CD8-positive, alpha-beta memory T cell (primary cell): ENCODE data around the gene MTA3. TPM values are rescaled to one million over a fixed set of nuclear protein-coding genes. Genes with fewer than 3 reads are reported as not detected.

Source experiments
- CTCF ChIA-PET: fragments of 350-600 bp; sonication (Branson Sonifier 250); formaldehyde crosslinking; loops from one replicate; lab custom pipeline; 2021; ENCODE audit warnings: antibody characterized with exemption; lab: Charles Lee
- POLR2A ChIA-PET: fragments of 350-600 bp; sonication (Branson Sonifier 250); formaldehyde crosslinking; loops from one replicate; lab custom pipeline; 2021; ENCODE audit warnings: antibody characterized with exemption; lab: Charles Lee
- DNase-seq, 5 donors: peaks; one replicate each; pipeline versions ENCODE4 v3.0.0 to v3.0.0-alpha.2; 2020 to 2022; ENCODE audit warnings: mixed read lengths in 1 of 5
- H3K27ac ChIP-seq: one replicate; pipeline ENCODE4 v1.7.0; 2013; ENCODE audit warnings: low read depth, mild to moderate bottlenecking, low read length, moderate library complexity
- H3K27me3 ChIP-seq: 2 replicates; pipeline ENCODE4 v1.7.0; 2013; ENCODE audit warnings: low read length, mild to moderate bottlenecking; ENCODE audit not compliant: insufficient read depth, poor library complexity, severe bottlenecking
- H3K36me3 ChIP-seq: 2 replicates; pipeline ENCODE4 v1.7.0; 2013; ENCODE audit warnings: mild to moderate bottlenecking, low read length, moderate library complexity; ENCODE audit not compliant: insufficient read depth
- H3K4me1 ChIP-seq: 2 replicates; pipeline ENCODE4 v1.7.0; 2013; ENCODE audit warnings: mild to moderate bottlenecking, low read length, moderate library complexity; ENCODE audit not compliant: insufficient read depth
- H3K4me3 ChIP-seq: 2 replicates; pipeline ENCODE4 v1.7.0; 2013; ENCODE audit warnings: mild to moderate bottlenecking, low read length
- H3K9me3 ChIP-seq: 2 replicates; pipeline ENCODE4 v1.7.0; 2013; ENCODE audit warnings: mild to moderate bottlenecking, low read length
- H3K27ac Mint-ChIP-seq, 8 donors: one replicate each; pipeline ENCODE4 v1.8.0; 2020 to 2021; ENCODE audit warnings: mixed read lengths in 8 of 8, mild to moderate bottlenecking in 6 of 8, inconsistent platforms in 3 of 8, moderate library complexity in 3 of 8
- H3K27me3 Mint-ChIP-seq, 2 donors: one replicate each; pipeline ENCODE4 v1.8.0; 2020 to 2021; ENCODE audit warnings: mixed read lengths in 2 of 2, mild to moderate bottlenecking in 1 of 2, moderate library complexity in 1 of 2
- H3K36me3 Mint-ChIP-seq, 3 donors: one replicate each; pipeline ENCODE4 v1.8.0; 2020 to 2021; ENCODE audit warnings: mixed read lengths in 3 of 3, inconsistent platforms in 1 of 3, mild to moderate bottlenecking in 1 of 3
- H3K4me1 Mint-ChIP-seq, 3 donors: one replicate each; pipeline ENCODE4 v1.8.0; 2020 to 2021; ENCODE audit warnings: mixed read lengths in 3 of 3, inconsistent platforms in 1 of 3, mild to moderate bottlenecking in 1 of 3
- H3K4me3 Mint-ChIP-seq, 7 donors: one replicate each; pipeline ENCODE4 v1.8.0; 2020 to 2021; ENCODE audit warnings: mixed read lengths in 7 of 7, mild to moderate bottlenecking in 6 of 7, moderate library complexity in 4 of 7, inconsistent platforms in 2 of 7
- H3K9me3 Mint-ChIP-seq, 5 donors: one replicate each; pipeline ENCODE4 v1.8.0; 2020 to 2022; ENCODE audit warnings: mixed read lengths in 5 of 5, mild to moderate bottlenecking in 3 of 5, moderate library complexity in 2 of 5, inconsistent platforms in 1 of 5
- polyA plus RNA-seq: library from polyadenylated mRNA; unstranded; fragments of 300-500 nt; fragmentation: Illumina TruSeq; gene quantifications from one replicate; pipeline ENCODE4 v1.2.3, GENCODE V29; 2021
- total RNA-seq, 2 experiments: library from RNA; stranded (reverse); gene quantifications; one replicate each; pipeline ENCODE4 v1.2.3, GENCODE V29; 2021

Gene MTA3
- total and polyA plus RNA-seq, 3 experiments from 2014 or later: 7.9 to 24.1 (median 20.0) TPM

DNA sequence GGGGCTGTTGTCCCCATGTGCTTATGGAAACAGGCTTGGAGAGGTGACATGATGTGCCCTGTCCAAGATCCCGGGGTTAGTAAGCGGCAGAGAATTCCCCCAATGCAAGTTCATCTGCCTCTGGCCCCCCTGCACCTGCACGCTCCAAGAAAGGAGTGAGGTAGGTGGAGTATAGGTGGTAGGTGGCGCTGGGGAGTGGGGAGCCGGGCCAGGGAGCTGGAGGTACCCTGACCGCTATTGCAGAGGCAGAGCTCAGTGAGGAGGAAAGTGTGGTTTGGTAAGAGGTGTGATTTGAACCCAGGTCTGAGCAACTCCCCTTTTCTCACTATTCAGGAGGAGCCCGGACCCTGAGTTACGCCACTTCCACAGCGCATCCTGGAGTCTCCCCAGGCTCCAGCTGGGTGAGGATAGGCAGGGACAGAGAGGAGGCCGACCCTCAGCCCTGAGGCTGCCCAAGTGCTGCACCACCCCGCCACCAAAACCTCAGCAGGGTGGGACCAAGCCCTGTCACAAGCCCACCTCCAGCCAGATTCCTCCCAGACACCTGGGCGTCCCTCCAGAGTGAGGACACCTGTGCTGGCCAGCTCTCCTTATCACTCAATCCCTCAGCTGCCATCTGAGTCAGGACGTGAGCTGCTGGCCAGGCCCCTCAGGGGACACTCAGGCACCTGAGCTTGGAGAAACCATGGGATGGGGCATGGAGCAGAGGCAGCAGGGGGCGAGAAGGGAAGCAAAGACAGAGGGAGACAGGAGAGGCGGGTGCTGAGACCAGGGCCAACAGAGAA is 218.3 kb downstream of the MTA3 start:
- CTCF ChIA-PET: no interaction called here
- Mint-ChIP-seq H3K4me1 (peaks cover 3 to 10% (median 9%) of the 10 kb centered on the region in 3 donors), H3K36me3 (peaks cover 0 to 13% (median 0%) of the 10 kb centered on the region in 3 donors), H3K27me3 (peaks cover 34 to 40% of the 10 kb centered on the region in 2 donors), H3K4me3 (no peak overlapping the region), H3K9me3 (no peaks in the 10 kb centered on the region), H3K27ac (no peak overlapping the region)
- H3K9me3 ChIP-seq: no peaks in the 10 kb centered on the region
- POLR2A ChIA-PET: no interaction called here
- no peak for DNase-seq
- no peaks in the 10 kb centered on the region for H3K36me3 ChIP-seq
- peaks cover 13% of the 10 kb centered on the region for H3K27me3 ChIP-seq
- no peak overlapping the region for H3K27ac ChIP-seq
- H3K4me3 ChIP-seq: no peak overlapping the region
- H3K4me1 ChIP-seq: no peaks in the 10 kb centered on the region

DNA sequence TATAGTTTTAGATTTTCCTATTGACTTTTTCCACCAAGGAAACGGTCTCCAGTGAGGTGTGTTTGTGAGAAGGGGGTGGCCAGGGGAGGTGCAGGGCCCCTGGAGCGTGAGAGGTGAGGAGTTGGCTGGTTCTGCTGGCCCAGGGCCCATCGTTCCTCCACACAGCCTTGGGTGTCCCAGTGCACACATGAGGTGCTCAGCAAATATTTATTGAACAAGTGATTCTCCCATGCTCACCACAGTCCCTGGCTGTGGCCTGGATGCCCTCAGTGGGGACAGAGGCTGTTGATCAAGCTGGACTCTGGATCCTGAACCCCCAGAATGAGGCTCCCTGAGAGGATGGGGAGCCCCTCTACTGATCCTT is 219.0 kb downstream of the MTA3 start:
- Mint-ChIP-seq H3K4me1 (peaks cover 8 to 15% (median 14%) of the 10 kb centered on the region in 3 donors), H3K9me3 (no peaks in the 10 kb centered on the region), H3K4me3 (no peak overlapping the region), H3K27ac (no peak overlapping the region), H3K27me3 (peaks cover 38 to 45% of the 10 kb centered on the region in 2 donors), H3K36me3 (peaks cover 0 to 13% (median 0%) of the 10 kb centered on the region in 3 donors)
- no peak for DNase-seq
- no peaks in the 10 kb centered on the region for H3K9me3 ChIP-seq
- ChIA-PET CTCF (no interaction called here), POLR2A (no interaction called here)
- no peak overlapping the region for H3K4me3 ChIP-seq
- H3K4me1 ChIP-seq: no peaks in the 10 kb centered on the region
- peaks cover 17% of the 10 kb centered on the region for H3K27me3 ChIP-seq
- H3K27ac ChIP-seq: no peak overlapping the region
- H3K36me3 ChIP-seq: no peaks in the 10 kb centered on the region

- Mint-ChIP-seq H3K36me3 (peaks cover 0 to 13% (median 0%) of the 10 kb centered on the region in 3 donors), H3K4me1 (peaks cover 8 to 15% (median 14%) of the 10 kb centered on the region in 3 donors), H3K27me3 (peaks cover 38 to 45% of the 10 kb centered on the region in 2 donors), H3K4me3 (no peak overlapping the region), H3K27ac (peak overlapping the region in 1 of 8 donors; percentile 61), H3K9me3 (no peaks in the 10 kb centered on the region)
- POLR2A ChIA-PET: no interaction called here
- no peaks in the 10 kb centered on the region for H3K4me1 ChIP-seq
- DNase-seq: no peak
- no peaks in the 10 kb centered on the region for H3K36me3 ChIP-seq
- H3K27ac ChIP-seq: no peak overlapping the region
- H3K27me3 ChIP-seq: peaks cover 21% of the 10 kb centered on the region
- no peak overlapping the region for H3K4me3 ChIP-seq
- CTCF ChIA-PET: no interaction called here
- H3K9me3 ChIP-seq: no peaks in the 10 kb centered on the region
Observed at GRCh38 chr2:42787788-42788477, 219.5 kb downstream of the MTA3 start.

- H3K36me3 ChIP-seq: no peaks in the 10 kb centered on the region
- no peak overlapping the region for H3K27ac ChIP-seq
- Mint-ChIP-seq H3K36me3 (peaks cover 0 to 13% (median 0%) of the 10 kb centered on the region in 3 donors), H3K4me3 (no peak overlapping the region), H3K27ac (peak overlapping the region in 1 of 8 donors; percentile 61), H3K4me1 (peaks cover 10 to 17% (median 16%) of the 10 kb centered on the region in 3 donors), H3K27me3 (peaks cover 41 to 48% of the 10 kb centered on the region in 2 donors), H3K9me3 (no peaks in the 10 kb centered on the region)
- DNase-seq: no peak
- POLR2A ChIA-PET: no interaction called here
- H3K9me3 ChIP-seq: no peaks in the 10 kb centered on the region
- no peak overlapping the region for H3K4me3 ChIP-seq
- H3K4me1 ChIP-seq: no peaks in the 10 kb centered on the region
- peaks cover 21% of the 10 kb centered on the region for H3K27me3 ChIP-seq
- CTCF ChIA-PET: no interaction called here
Observed at GRCh38 chr2:42788478-42788793, 220.0 kb downstream of the MTA3 start.

- POLR2A ChIA-PET: no interaction called here
- H3K4me1 Mint-ChIP-seq: peaks cover 14 to 20% (median 19%) of the 10 kb centered on the region in 3 donors
- H3K36me3 ChIP-seq: no peaks in the 10 kb centered on the region
- peaks cover 0 to 13% (median 0%) of the 10 kb centered on the region in 3 donors for H3K36me3 Mint-ChIP-seq
- no peak overlapping the region for H3K4me3 Mint-ChIP-seq
- no peak overlapping the region for H3K4me3 ChIP-seq
- CTCF ChIA-PET: no interaction called here
- no peaks in the 10 kb centered on the region for H3K9me3 ChIP-seq
- no peaks in the 10 kb centered on the region for H3K9me3 Mint-ChIP-seq
- H3K4me1 ChIP-seq: no peaks in the 10 kb centered on the region
- H3K27ac ChIP-seq: no peak overlapping the region
- H3K27me3 ChIP-seq: peaks cover 21% of the 10 kb centered on the region
- peaks cover 43 to 52% of the 10 kb centered on the region in 2 donors for H3K27me3 Mint-ChIP-seq
- no peak for DNase-seq
- no peak overlapping the region for H3K27ac Mint-ChIP-seq
Observed at GRCh38 chr2:42788882-42789281, 220.4 kb downstream of the MTA3 start.

DNA sequence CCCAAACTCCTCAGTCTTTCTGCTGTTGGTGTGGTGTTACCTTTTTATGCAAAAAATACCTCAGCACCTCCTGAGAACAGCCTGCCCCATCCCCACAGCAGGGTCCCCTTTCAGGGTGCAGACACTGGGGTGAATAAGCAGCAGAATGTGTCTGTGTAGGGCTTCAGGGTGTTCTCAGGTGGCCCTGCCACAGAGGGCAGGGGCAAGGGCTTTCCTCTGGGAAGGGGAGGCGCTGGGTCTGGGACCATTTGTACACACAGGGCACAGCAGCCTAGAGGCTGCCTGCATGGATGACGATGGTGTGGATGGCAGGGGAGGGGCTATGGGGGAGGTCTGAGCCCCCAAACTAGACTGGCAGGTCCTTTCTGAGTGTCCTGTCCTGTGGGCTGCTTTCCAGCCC is 221.3 kb downstream of the MTA3 start:
- Histone ChIP-seq H3K9me3 (no peaks in the 10 kb centered on the region), H3K27me3 (peaks cover 21% of the 10 kb centered on the region), H3K27ac (no peak overlapping the region), H3K36me3 (no peaks in the 10 kb centered on the region), H3K4me3 (no peak overlapping the region), H3K4me1 (no peaks in the 10 kb centered on the region)
- H3K4me3 Mint-ChIP-seq: peak overlapping the region in 1 of 7 donors; percentile 32
- peaks cover 41 to 61% of the 10 kb centered on the region in 2 donors for H3K27me3 Mint-ChIP-seq
- DNase-seq: no peak
- CTCF ChIA-PET: no interaction called here
- peaks cover 0 to 13% (median 0%) of the 10 kb centered on the region in 3 donors for H3K36me3 Mint-ChIP-seq
- POLR2A ChIA-PET: no interaction called here
- peaks cover 0 to 3% (median 0%) of the 10 kb centered on the region in 5 donors for H3K9me3 Mint-ChIP-seq
- peaks cover 15 to 21% (median 19%) of the 10 kb centered on the region in 3 donors for H3K4me1 Mint-ChIP-seq
- H3K27ac Mint-ChIP-seq: no peak overlapping the region

DNA sequence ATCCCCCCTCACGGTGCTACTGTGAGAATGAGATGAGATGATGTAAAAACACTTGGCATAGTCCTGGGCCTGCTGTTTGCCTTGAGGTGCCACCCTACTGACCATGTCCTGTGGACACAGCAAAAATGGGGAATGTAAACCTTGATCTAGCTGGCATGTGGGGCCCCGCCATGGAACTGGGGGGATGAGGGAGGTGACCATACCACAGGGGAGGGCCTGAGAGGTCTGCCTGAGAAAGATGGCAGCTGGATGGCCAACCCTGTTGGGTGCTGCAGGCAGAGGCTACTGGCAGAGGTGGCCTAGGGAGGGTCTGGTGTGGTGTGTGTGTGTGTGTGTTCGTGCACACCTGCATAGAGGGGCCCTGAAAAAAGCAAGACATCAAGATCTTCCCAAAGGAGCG is 223.2 kb downstream of the MTA3 start:
- Mint-ChIP-seq H3K27ac (peak overlapping the region in 1 of 8 donors; percentile 77), H3K4me3 (peak overlapping the region in 5 of 7 donors; percentile 40 to 81 (median 75)), H3K36me3 (peaks cover 0 to 13% (median 2%) of the 10 kb centered on the region in 3 donors), H3K4me1 (peaks cover 15 to 21% (median 21%) of the 10 kb centered on the region in 3 donors), H3K27me3 (peaks cover 41 to 59% of the 10 kb centered on the region in 2 donors), H3K9me3 (peaks cover 0 to 3% (median 0%) of the 10 kb centered on the region in 5 donors)
- Histone ChIP-seq H3K4me1 (no peaks in the 10 kb centered on the region), H3K9me3 (no peaks in the 10 kb centered on the region), H3K4me3 (no peak overlapping the region), H3K36me3 (no peaks in the 10 kb centered on the region), H3K27me3 (peaks cover 21% of the 10 kb centered on the region), H3K27ac (no peak overlapping the region)
- DNase-seq: no peak
- CTCF ChIA-PET: no interaction called here
- POLR2A ChIA-PET: no interaction called here

- H3K27ac Mint-ChIP-seq: peak overlapping the region in 1 of 8 donors; percentile 77
- H3K27me3 Mint-ChIP-seq: peaks cover 41 to 59% of the 10 kb centered on the region in 2 donors
- Histone ChIP-seq H3K27ac (no peak overlapping the region), H3K36me3 (no peaks in the 10 kb centered on the region), H3K4me3 (no peak overlapping the region), H3K9me3 (no peaks in the 10 kb centered on the region), H3K4me1 (no peaks in the 10 kb centered on the region), H3K27me3 (peaks cover 21% of the 10 kb centered on the region)
- ChIA-PET CTCF (no interaction called here), POLR2A (no interaction called here)
- no peak for DNase-seq
- H3K4me3 Mint-ChIP-seq: peak overlapping the region in 6 of 7 donors; percentile 56 to 81 (median 76)
- H3K4me1 Mint-ChIP-seq: peaks cover 15 to 24% (median 21%) of the 10 kb centered on the region in 3 donors
- H3K36me3 Mint-ChIP-seq: peaks cover 0 to 13% (median 2%) of the 10 kb centered on the region in 3 donors
- peaks cover 0 to 3% (median 0%) of the 10 kb centered on the region in 5 donors for H3K9me3 Mint-ChIP-seq
Observed at GRCh38 chr2:42792087-42792582, 223.7 kb downstream of the MTA3 start.
